Gastroesophageal sphincter (tissue), 4 donors: Measurements from ENCODE around the gene CLEC19A. TPM values are rescaled to one million over a fixed set of nuclear protein-coding genes. Genes with fewer than 3 reads are reported as not detected.

Experiments
- ATAC-seq: fragments of 150-250 bp; one replicate; pipeline ENCODE4 v1.9.1; 2016; ENCODE audit warnings: mild to moderate bottlenecking, moderate library complexity
- H3K27ac ChIP-seq, 4 donors: fragments of 200-600 bp; sonication (generic) in 3 of 4; 1 replicate in 3 of 4; 2 replicates in 1 of 4; pipeline ENCODE4 v1.5.1; 2016 to 2019
- H3K27me3 ChIP-seq: fragments of 200-600 bp; sonication (generic); one replicate; pipeline ENCODE4 v1.5.1; 2019
- H3K36me3 ChIP-seq, 2 donors: fragments of 200-600 bp; sonication (generic); one replicate each; pipeline ENCODE4 v1.5.1; 2019; ENCODE audit warnings: control low read depth in 1 of 2
- H3K4me1 ChIP-seq, 3 donors: fragments of 200-600 bp; sonication (generic); 1 replicate in 2 of 3; 2 replicates in 1 of 3; pipeline ENCODE4 v1.5.1; 2016 to 2019; ENCODE audit warnings: control low read depth in 2 of 3
- H3K4me3 ChIP-seq, 2 donors: fragments of 200-600 bp; sonication (generic); one replicate each; pipeline ENCODE4 v1.5.1; 2019; ENCODE audit warnings: mild to moderate bottlenecking in 1 of 2, moderate library complexity in 1 of 2
- H3K9me3 ChIP-seq, 3 donors: fragments of 200-600 bp; sonication (generic); one replicate each; pipeline ENCODE4 v1.5.1; 2017 to 2019; ENCODE audit warnings: control low read depth in 2 of 3
- CTCF ChIP-seq, 4 experiments: fragments of 200-600 bp in 2 of 4; fragments of 450-650 bp in 2 of 4; sonication (generic) in 1 of 4; IDR thresholded peaks; one replicate each; pipeline ENCODE4 v1.5.1; 2017 to 2019; ENCODE audit warnings: antibody characterized with exemption in 4 of 4, mild to moderate bottlenecking in 2 of 4, moderate library complexity in 2 of 4
- EP300 ChIP-seq: sonication (generic); formaldehyde crosslinking; IDR thresholded peaks from one replicate; pipeline ENCODE4 v1.6.1; 2017; ENCODE audit warnings: antibody characterized with exemption, mild to moderate bottlenecking
- POLR2A ChIP-seq, 2 donors: fragments of 450-650 bp; IDR thresholded peaks; one replicate each; pipeline ENCODE4 v1.6.1; 2017; ENCODE audit warnings: antibody characterized with exemption in 2 of 2, mild to moderate bottlenecking in 2 of 2, moderate library complexity in 1 of 2
- POLR2AphosphoS5 ChIP-seq: sonication (generic); formaldehyde crosslinking; IDR thresholded peaks from one replicate; pipeline ENCODE4 v1.6.1; 2017; ENCODE audit warnings: antibody characterized with exemption
- WGBS, 2 donors: methylation state at CpG; one replicate each; pipeline ENCODE4 v1.1.5; 2018; ENCODE audit warnings: low coverage in 1 of 2; 5-methylcytosine and 5-hydroxymethylcytosine counted together
- total RNA-seq, 4 donors: library from RNA; depleted of rRNA; stranded (reverse); fragments of >200 nt; gene quantifications; one replicate each; pipeline ENCODE4 v1.1.0, GENCODE V29; 2016

Gene CLEC19A
- total RNA-seq, 4 donors from 2014 or later: not detected

DNA sequence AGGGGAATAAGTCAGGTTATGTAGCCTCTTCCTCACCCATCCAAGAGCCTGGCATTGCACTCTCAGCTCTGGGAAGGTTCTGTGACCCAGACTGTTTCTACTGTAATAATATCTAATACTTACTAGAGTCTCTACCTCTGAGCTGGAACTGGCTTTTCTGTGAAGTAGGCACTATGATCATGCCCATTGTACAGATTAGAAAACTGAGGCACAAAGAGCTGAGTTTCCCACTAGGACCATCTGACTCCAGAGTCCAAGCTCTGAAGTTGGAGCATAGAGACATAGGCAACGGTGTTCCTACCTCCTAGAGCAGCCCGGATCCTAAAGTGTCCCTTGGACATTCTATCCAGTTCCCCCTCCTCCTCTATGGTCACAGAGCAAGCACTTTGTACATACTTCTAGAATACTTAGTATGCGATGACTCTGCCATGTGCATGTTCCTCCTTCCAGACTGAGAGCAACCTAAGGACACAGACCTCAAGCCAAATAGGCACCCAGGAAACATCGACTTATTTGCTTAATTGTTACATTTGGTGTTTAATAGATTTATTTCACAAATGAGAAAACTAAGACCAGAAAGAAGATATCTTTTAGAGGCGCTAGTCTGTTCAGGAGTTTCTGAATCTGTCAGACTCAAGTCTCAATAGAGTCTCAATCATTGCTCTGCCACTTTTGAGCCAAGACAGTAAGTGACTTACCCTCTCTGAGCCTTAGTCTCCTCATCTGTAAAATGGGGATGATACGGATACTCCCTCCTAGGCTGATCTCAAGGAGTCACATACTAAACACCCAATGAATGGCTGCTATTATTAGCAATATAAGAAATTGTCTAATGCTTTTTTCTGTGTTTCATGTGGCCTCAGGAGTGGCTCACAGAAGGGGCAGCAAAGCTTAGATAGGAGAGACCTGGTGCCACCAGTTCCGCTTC, 3.6 kb downstream of the CLEC19A start:
- H3K36me3 ChIP-seq: no peaks in the 10 kb centered on the region
- H3K4me3 ChIP-seq: no peak overlapping the region
- no peak for TF ChIP-seq POLR2AphosphoS5
- no peak for TF ChIP-seq EP300
- no peak for TF ChIP-seq POLR2A (IDR thresholded peaks at IDR 0.05)
- TF ChIP-seq CTCF (IDR thresholded peaks at IDR 0.05): no peak
- no peak for ATAC-seq
- no peaks in the 10 kb centered on the region for H3K27me3 ChIP-seq
- WGBS, 2 donors: 75 to 86% methylated on average over 6 of the region's 7 CpGs
- no peak overlapping the region for H3K27ac ChIP-seq
- H3K9me3 ChIP-seq: peaks cover 0 to 4% (median 0%) of the 10 kb centered on the region in 3 donors
- H3K4me1 ChIP-seq: peaks cover 0 to 18% (median 0%) of the 10 kb centered on the region in 3 donors

GRCh38 chr16:19289811-19290485, 4.4 kb downstream of the CLEC19A start:
- TF ChIP-seq CTCF (IDR thresholded peaks at IDR 0.05) (no peak), EP300 (no peak), POLR2A (IDR thresholded peaks at IDR 0.05) (no peak), POLR2AphosphoS5 (no peak)
- Histone ChIP-seq H3K4me3 (no peak overlapping the region), H3K27me3 (no peaks in the 10 kb centered on the region), H3K27ac (no peak overlapping the region), H3K4me1 (peaks cover 0 to 11% (median 0%) of the 10 kb centered on the region in 3 donors), H3K9me3 (peaks cover 0 to 4% (median 0%) of the 10 kb centered on the region in 3 donors), H3K36me3 (no peaks in the 10 kb centered on the region)
- 68 to 70% methylated on average over 2 of the region's 7 CpGs for WGBS, 2 donors
- no peak for ATAC-seq

DNA sequence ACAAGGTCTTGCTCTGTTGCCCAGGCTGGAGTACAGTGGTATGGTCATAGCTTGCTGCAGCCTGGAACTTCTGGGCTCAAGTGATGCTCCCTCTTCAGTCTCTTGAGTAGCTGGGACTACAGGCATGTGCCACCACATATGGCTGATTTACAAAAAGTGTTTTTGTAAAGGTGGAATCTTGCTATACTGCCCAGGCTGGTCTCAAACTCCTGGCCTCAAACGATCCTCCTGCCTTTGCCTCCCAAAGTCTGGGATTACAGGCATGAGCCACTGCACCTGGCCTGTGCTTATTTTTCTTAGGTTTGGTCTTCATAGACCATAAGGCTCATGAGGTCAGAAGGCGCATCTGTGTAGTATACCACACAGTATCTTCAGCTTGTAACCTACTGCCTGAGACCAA, 5.3 kb downstream of the CLEC19A start:
- no peak overlapping the region for H3K27ac ChIP-seq
- no peaks in the 10 kb centered on the region for H3K27me3 ChIP-seq
- H3K9me3 ChIP-seq: peaks cover 0 to 4% (median 0%) of the 10 kb centered on the region in 3 donors
- WGBS, 2 donors: 70 to 90% methylated on average over 2 of the region's 2 CpGs
- H3K4me3 ChIP-seq: no peak overlapping the region
- no peak for ATAC-seq
- H3K36me3 ChIP-seq: no peaks in the 10 kb centered on the region
- TF ChIP-seq EP300 (no peak), POLR2AphosphoS5 (no peak), CTCF (IDR thresholded peaks at IDR 0.05) (no peak), POLR2A (IDR thresholded peaks at IDR 0.05) (no peak)
- H3K4me1 ChIP-seq: peaks cover 0 to 11% (median 0%) of the 10 kb centered on the region in 3 donors

GRCh38 chr16:19291475-19291874, 5.9 kb downstream of the CLEC19A start:
- Histone ChIP-seq H3K9me3 (peaks cover 0 to 4% (median 0%) of the 10 kb centered on the region in 3 donors), H3K36me3 (no peaks in the 10 kb centered on the region), H3K4me3 (no peak overlapping the region), H3K4me1 (peaks cover 0 to 11% (median 0%) of the 10 kb centered on the region in 3 donors), H3K27me3 (no peaks in the 10 kb centered on the region), H3K27ac (no peak overlapping the region)
- ATAC-seq: no peak
- TF ChIP-seq CTCF (IDR thresholded peaks at IDR 0.05): no peak
- TF ChIP-seq POLR2AphosphoS5: no peak
- TF ChIP-seq EP300: no peak
- no peak for TF ChIP-seq POLR2A (IDR thresholded peaks at IDR 0.05)
- WGBS, 2 donors: 43 to 48% methylated on average over 4 of the region's 4 CpGs
